Choroid plexus epithelial cell (primary cell): ENCODE results near the gene PRAMEF12.
A peak's percentile ranks its signal among the peaks of the same experiment; 100 is the strongest.

Experiments
- DNase-seq: peaks from one replicate; pipeline ENCODE4 v3.0.0-alpha.2; 2010; ENCODE audit warnings: low read depth
- H3K4me3 ChIP-seq: 2 replicates; pipeline ENCODE4 v1.5.1; 2011; ENCODE audit warnings: low read depth, mild to moderate bottlenecking, control low read depth, low read length, moderate library complexity
- CTCF ChIP-seq: conservative IDR thresholded peaks from 2 replicates; pipeline ENCODE4 v1.5.1; 2011; ENCODE audit warnings: low read depth, mild to moderate bottlenecking, control low read depth, inconsistent platforms, low read length, moderate library complexity

Gene PRAMEF12

GRCh38 chr1:12757836-12758235 is 15.7 kb upstream of the PRAMEF12 start:
- H3K4me3 ChIP-seq, result no peak overlapping the region
- TF ChIP-seq CTCF, result no peak
- DNase-seq, result no peak

- peak; percentile 13 for TF ChIP-seq CTCF
- no peak overlapping the region for H3K4me3 ChIP-seq
- DNase-seq, result no peak
Measured at GRCh38 chr1:12760256-12760795, 13.2 kb upstream of the PRAMEF12 start.

GRCh38 chr1:12761781-12762180 is 11.8 kb upstream of the PRAMEF12 start:
- no peak overlapping the region for H3K4me3 ChIP-seq
- TF ChIP-seq CTCF, result no peak
- DNase-seq, result no peak

GRCh38 chr1:12762766-12763165 is 10.8 kb upstream of the PRAMEF12 start:
- no peak for DNase-seq
- TF ChIP-seq CTCF, result no peak
- no peak overlapping the region for H3K4me3 ChIP-seq

- TF ChIP-seq CTCF, result no peak
- no peak for DNase-seq
- H3K4me3 ChIP-seq, result no peak overlapping the region
Measured at GRCh38 chr1:12763479-12763878, 10.1 kb upstream of the PRAMEF12 start.

GRCh38 chr1:12764016-12764415 is 9.5 kb upstream of the PRAMEF12 start:
- TF ChIP-seq CTCF, result no peak
- H3K4me3 ChIP-seq, result no peak overlapping the region
- no peak for DNase-seq

- H3K4me3 ChIP-seq, result no peak overlapping the region
- no peak for DNase-seq
- TF ChIP-seq CTCF, result no peak
Measured at GRCh38 chr1:12769031-12769430, 4.5 kb upstream of the PRAMEF12 start.
